ENCODE results near the gene RIT2.

RIT2 gene

DNA sequence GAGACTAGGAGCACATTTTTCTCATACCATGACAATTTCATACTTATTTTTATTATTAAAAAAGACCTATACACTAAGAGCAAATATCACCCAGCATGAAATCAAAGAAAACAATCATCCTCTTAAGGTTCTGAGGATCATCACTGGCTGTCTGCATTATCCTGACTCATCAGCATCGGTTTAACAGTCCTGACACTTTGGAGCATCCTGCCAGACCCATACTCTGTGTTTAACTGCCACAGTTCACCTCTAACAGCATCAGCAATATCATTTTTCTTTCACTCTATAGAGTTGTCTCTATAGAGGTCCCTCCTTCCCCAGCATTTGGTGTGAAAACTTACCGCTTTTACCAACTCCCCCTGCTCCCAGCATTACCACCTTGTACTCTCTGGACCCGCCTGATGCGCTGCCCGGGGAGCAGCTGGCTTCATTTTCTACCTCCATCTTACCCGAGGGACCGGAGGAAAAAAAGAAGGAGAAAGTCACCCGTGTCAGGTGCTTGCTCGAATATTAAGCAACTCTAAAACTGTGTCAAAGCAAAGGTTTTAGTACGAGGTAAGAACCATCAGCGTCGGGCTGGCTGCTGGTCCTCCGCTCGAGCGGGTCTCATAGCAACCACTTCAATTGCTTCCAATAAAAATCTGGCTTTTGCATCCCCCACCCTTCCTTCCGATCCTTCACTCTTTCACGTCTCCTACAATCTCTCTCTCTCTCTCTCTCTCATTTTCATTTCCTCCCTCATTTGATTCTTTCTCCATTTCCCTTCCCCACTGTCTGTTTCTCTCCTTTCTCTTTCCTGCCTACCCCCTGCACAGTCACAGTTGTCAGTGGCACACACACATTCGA, at the start of gene RIT2:
Gene RIT2, minus strand, starts transcription at position 610 of the 846 bp plus-strand sequence.
- peak; percentile 78 for DNase-seq

DNA sequence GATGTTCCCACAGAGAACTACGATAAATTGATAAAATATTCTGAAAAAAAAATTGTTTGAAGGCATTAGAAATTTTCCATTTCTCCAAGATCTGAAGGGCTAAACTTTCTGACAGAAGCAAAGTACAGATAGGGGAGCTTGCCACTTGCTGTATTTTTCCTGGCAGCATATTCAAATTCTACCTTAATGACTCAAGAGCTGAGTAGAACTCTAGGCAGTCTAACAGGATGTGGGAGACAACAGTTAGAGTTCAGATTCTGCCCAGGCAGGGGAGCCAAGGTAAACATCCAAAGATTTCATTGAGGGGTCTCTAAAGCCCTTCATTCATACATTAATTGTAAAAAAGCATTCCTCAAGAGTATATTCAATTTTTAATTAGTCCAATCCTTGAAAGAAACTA, 46.0 kb upstream of the RIT2 start:
- no peak for DNase-seq

DNA sequence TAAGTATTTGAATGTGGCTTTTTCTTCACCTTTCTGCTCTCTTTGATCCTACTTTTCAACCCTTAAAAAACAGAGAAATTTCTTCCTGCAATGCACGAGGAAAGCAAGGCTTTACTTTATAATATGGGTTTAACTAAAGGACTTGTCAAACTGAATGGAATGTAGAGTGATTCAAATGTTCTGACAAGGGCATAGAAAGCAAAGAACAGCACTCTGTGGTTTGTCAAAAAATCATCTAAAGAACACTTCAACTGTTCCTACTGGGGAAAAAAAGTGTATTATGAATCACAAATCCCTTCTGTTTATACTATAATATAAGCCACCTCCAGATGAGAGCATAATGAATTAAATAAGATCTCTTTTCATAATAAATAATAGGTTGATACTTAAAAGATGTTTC, 45.0 kb upstream of the RIT2 start:
- DNase-seq: no peak

DNA sequence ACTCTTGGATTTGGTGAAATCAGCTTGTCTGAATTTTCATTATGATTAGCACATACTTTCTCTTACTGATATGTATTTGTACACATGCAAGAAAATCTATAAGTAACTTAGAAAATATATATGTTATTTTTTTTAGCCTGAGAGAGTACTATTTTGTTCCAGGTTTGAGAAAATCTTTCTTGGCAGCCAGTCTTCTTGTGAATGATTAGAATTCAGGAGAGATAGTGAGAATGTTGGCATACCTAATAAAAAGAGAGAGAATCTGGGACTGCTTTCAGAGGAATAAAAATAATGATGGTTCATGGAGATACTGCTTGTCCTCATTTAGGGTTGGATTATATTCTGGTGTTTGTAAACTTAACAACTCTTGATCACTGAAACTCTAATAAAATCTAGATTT, 44.4 kb upstream of the RIT2 start:
- DNase-seq: no peak

DNA sequence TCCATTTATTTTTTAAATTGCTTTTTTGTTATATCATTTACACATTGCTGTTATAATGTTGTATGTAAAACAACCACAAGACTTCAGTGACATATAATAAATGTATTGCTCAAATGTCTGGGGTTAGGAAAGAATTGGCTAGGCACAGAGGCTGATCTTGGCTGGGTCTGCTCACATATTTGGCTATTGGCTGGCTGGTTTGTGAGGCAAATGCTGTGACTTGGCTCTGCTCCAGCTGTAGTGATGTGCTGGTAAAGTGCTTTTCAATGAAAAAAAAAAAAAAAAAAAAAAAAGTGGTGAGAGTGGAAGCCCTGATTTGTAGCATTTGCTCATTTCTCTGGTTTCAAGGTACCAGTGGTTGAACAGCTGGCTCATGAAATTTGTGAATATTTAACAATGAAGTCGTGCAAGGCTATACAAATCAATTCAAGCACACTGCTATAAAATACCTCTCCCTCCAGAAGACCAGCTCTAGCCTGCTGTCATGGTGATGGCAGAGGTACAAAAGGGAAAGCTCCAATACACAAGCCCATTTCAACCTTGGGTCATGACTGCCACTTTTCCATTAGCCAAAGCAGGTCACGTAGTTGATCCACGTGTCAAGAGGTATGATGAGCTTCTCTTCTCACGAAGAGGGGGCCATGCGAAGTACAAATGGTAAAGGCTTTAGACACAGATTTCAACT, 43.7 kb upstream of the RIT2 start:
- DNase-seq: peak; percentile 38

DNA sequence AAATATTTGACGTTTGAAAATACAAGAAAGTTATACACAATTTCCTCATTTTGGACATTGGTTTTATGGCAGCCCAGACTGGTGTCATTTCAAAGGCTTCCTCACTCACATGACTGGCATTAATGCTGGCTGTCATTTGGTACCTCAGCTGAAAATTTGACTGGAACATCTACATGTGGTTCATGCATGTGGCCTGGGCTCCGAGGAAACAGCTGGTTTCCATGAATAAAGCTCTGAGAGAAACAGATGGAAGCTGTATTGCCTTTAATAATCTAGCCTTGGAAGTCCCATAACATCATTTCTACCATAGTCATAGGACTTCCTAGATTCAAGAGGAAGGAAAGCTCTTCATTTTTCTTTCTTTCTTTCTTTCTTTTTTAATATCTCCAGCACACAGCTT, 42.9 kb upstream of the RIT2 start:
- DNase-seq: no peak

DNA sequence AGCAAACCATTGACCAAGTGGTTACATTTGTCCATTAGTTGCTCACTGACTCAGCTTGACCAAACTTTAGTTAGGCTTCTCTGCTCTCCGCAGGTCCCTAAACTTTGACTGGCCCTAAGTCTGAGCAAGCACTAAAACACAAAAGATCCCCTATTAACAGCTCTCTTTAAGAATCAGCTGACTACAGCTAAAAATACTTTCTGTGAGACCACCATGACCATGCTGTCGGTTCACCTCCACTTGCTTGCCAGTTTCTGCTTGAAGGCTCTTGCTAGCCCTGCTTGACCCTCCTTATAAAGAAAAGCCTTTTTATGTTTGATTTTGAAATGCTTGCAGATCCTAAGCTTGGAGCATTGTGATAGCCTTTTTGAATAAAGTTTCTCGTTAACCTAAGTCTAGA, 40.4 kb upstream of the RIT2 start:
- no peak for DNase-seq

DNA sequence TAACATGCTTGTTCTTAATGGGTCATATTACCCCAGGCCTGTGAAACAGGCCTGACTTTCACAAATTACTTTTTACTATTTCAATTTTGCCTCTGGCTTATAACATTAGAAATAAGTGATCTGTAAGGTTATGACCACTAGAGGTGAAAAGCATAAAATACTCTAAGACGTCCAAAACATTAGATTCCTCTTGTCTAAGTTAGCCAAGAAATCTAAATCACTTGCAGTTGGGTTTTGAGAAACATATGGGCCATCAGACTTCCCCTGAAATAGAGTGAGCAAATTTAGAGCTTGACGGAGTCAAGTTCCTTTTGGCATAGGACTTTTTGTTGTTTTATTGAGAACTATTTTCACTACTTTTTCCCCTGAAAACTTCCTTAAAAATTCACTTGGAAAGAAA, 32.7 kb upstream of the RIT2 start:
- no peak for DNase-seq

DNA sequence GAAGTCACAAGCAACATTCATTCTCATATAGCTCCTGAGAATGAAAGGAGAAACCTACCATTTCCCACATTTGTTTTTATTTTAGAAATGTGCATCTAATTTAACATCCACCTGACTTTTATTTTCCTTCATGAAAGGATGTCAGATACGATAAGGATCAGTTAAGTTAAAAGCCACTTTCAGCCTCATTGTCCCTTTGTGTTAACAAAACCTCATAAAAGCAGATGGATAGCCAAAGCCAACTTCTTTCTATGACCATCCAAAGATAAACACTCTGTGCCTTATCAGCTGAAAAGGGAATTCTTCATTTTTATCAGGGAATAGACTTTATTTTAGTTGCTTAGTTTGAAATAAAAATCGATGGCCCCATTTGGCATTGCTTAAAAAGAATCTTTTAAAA, 25.7 kb upstream of the RIT2 start:
- DNase-seq: no peak

DNA sequence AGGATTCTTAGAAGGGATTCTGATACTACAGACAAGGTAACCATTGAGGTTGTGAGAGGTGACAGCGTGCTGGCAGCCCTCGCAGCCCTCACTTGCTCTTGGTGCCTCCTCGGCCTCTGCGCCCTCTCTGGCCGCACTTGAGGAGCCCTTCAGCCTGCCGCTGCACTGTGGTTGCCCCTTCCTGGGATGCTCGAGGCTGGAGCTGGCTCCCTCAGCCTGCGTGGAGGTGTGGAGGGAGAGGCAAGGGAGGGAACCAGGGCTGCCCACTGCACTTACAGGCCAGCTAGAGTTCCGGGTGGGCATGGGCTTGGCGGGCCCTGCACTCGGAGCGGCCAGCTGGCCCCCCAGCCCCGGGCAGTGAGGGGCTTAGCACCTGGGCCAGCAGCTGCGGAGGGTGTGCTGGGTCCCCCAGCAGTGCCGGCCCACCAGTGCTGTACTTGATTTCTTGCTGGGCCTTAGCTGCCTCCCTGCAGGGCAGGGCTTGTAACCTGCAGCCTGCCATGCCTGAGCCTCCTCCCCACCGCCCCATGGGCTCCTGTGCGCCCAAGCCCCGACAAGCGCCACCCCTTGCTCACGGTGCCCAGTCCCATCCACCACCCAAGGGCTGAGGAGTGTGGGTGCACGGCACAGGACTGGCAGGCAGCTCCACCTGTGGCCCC, 23.9 kb upstream of the RIT2 start:
- no peak for DNase-seq

DNA sequence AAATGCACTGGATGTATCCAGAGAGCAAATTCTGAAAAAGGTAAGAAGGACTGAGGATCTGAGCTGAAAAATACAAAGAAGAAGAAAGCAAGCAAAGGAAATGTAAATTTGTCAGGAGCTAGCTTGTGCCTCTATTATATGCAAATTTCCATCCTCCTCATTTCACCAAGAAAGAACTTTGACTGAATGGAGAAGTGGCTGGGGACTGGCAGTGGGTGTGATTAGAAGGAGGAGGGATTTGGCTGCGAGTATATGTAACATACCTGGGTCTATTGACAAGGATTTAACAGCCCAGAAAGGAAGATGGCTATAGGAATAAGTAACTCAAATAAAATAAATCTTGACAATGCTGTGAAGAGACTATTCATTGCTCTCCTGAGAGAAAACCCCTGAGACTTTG, 19.4 kb upstream of the RIT2 start:
- no peak for DNase-seq

DNA sequence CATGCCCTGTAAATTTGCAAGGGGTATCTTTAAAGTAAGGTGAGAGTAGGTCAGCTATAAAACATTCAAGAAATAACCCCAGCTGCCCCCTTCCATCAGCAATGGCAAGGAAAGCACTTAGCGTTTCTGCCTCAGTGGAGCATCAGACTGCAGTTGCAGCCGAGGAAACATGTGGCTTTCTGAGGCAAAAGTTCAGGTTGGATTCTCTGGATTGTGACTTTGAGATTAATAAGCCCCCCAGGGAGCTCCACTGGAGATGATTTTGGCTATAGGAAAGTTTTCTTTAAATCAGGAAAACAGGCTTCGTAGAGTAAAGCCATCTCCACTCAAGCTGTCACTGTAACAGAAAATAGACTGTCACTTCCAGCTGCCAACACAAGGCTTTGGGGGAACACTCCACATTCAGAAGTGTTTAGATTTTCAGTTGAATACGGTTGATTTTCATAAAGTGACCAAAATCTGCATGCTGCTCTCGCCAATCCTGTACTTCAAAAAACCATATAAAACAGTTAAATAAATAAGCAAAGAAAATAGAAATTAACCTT, 15.3 kb upstream of the RIT2 start:
- no peak for DNase-seq

DNA sequence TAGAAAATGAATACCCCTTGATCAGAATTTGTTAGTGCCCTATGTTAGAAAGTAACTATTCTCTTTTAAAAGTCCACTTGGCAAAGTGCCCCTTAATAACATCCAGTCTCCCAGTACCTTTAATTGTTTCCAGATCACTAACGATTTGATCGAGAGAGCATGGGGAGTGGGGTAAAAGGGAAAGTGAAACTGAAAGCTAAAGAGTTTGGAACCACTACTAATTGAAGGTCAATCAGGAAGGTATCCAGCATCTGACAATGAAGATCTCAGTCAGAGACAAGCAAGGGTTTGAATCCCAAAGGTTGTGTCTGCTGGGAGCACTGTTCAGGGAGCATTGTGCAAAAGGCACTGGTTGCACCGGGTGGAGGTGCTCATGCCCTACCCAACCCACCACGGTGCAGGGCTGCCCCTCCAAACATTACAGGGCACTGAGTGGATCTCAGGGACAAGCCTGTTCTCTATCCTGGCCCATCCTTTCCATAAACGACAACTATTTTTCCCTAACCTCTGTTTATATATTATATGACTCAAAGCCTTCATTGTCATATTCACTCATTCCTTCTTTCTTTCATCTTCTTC, 14.6 kb upstream of the RIT2 start:
- DNase-seq: peak; percentile 83

DNA sequence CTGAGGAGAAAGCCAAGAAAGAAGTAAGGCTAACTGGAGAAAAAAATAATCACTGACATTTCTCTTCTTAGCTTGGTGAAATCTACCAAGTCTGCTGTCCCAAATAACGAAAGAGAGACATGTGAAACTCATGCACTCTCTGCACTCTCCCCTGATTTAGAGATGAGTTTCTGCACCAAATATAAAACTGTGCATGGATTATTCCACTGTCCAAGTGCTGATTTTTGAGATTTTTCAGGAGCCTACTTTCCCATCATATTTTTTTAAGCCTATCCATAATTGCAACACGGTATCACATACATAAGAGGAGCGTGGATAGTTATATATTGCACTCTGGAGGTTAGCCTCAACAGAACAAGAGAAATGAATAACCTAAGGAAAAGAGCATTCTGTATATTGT, 10.0 kb upstream of the RIT2 start:
- no peak for DNase-seq

DNA sequence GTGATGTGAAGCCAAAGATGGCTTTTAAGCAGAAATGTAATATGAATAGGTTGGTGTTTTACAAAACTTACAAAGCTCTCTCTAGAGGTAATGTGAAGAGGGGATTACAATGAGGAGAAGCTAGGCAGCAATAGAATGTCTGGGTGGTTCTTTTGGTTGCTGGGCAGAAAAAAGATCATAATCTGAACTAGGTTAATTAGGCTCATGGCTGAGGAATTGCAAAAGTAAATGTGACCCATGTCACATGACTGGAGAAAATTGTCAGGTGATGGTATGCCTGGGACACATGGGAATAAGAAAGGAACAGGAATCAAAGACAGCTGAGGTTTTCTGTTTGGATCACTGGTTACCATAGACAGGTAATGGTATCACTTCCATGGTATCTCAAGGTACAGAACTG, 7.5 kb upstream of the RIT2 start:
- no peak for DNase-seq

DNA sequence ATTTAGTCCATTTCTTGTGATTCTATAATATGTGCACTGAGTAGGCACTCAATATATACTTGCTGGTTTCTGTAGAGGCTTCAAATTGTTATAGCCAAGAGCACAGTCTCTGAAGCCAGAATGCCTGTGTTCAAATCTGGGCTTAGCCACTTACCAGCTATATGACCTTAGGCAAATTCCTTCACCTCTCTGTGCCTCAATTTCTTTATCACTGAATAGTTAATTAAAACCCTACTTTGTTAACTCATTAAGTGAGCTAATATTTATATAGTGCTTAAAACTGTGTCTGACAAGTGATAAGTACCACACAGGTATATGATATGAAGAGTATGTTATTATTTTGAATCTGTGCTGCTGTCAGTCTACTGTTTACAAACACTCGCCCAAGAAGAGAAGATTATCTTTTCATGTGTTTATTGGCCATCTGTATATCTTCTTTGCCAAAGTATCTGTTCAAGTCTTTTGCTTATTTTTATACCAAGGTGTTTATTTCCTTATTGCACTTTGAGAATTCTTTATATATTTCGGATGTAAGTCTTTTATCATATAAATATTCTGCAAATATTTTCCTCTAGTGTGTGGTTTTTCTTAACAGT, 1.3 kb upstream of the RIT2 start:
- DNase-seq: no peak

DNA sequence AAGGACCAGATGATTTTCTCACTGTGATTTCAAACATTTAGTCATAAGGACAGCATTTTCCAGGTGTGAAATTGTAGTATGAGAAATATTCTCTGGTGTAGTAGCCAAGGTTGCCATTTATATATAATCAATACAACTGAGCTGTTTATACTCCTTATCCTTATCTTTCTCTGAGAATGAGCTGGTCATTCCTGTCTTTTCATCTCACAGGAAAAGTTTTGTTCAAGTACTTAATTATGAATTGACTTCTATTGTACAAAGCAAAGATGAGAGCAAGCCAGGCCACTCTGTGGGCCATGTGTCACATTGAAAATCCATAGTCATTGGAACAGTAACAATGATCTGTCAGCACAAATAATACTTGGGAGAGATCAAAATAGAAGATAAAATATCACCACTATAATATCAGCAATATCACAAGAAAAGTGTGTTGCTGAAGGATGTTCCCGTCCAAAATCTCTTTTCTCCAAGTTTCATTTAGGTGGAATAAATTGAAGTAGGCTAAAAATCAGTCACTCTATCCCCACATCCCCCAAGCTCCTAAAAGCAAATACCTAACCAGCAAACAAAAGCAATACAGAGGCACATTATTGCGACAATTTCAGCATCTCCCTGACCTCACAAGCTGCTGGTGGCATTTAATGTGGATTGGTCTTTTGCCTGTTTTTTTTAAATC, 2.1 kb downstream of the RIT2 start:
- DNase-seq: peak; percentile 43

DNA sequence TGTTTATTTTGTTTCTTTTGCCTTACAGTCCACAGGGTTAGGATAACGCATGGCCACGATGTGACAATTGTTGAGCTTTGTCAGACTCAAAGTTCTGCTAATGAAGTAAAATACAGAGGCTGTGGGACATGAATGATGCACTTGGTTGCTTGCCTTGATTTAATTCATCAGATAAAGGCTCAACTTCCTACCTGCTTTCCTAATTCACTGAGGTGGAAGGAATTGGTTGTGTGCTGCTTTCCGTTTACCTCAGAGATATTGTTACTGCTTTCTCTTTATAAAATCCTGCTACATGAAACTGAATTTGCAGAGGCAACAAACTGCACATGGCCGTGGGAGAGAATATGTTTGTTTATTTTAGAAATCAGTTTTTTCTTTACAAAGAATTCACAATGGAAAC, 6.6 kb downstream of the RIT2 start:
- DNase-seq: no peak

DNA sequence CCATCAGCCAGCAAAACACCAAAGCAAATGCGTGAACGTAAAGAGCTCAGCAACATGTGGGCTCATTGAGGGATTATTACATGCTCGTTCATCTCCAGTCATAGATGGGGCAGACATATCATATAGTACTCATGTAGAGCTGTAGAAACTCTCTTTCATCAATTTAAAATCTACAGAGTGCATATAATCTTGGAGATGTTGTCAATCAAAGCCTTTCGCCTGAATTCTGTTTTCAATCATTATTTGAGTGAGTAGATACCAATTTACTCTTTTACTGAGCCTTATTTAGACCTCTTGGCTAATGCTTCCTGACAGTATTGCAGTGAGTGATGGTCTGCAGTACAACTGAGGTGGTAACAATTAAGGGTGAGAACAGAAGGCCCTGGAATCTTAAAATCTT, 7.0 kb downstream of the RIT2 start:
- no peak for DNase-seq

DNA sequence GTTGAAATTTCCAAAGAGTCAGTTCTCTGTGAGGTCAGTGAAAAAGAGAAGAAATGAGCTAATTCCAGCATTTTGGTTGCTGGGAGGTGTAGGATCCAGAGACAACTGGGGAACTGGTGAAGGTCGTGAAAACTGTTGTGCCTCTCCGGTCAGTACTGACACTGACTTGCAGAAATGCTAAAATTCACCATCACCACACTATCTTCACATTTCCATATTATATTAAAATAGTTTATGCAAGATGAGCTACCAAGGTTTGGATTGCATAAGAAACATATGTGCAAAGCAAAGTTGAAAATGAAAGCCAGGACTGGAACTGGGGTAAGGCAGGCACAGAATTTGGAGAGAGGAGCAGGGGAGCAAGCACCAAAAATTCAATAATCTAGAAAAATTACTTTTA, 21.8 kb downstream of the RIT2 start:
- DNase-seq: no peak

DNA sequence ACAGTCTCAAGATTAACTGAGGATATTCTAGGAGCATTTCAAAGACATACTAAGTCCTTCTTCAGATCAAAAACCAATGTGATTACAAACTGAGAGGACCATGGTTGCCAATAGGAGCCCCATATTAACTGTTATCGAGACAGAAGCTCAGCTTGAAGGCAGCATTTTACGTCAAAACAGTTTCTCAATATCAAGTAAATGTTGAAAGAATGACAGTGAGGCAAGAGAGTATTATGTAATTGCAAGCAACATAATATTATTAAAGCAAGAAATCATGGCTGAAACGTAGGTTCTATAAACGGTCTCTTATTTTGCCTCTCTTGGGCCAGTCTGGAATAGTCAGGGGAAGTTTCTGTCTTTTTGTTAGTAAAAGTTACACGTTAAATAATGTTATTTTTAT, 22.9 kb downstream of the RIT2 start:
- no peak for DNase-seq

DNA sequence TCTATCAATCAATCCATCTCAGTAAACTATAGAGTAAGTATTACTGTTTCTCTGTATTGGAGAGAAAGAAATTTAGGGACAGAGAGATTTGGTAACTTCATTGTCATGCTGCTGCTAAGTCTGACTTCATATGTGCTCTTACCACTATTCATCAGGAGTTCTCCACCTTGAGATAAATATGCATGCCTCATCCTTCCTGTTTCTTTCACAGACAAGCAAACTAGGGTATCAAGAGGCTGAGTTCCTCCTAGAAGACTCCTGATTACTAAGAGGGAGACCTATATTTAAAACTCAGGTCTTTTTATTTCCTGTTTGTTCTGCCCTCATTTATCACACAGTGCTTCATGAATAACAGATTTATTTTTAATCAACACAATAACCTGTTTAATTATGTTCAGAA, 34.1 kb downstream of the RIT2 start:
- no peak for DNase-seq

DNA sequence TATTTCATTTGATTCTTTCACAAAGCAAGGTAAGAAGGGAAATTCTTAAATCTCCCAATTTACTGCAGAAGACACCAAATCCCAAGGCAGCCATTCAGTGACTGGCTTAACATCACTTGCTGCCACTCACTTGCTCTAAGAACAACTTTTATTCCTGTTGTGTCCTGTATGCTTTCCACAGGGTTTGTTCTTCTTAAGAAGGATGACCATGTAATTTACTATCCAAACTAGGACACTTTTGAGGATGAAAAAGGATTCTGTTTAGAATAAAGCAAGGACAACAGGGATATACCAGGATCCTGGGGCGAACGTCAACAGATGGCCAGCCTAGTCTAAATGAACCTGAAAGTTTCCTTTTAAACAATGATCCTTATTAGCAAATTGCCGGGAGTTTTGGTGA, 34.8 kb downstream of the RIT2 start:
- no peak for DNase-seq
